Measurements from ENCODE around the gene SCAMP4.
"Not testable (repeated sequence)": the region's sequence is repeated elsewhere in the genome, so short reads cannot be mapped to it uniquely, and the experiment has no call there.

SCAMP4 gene

DNA sequence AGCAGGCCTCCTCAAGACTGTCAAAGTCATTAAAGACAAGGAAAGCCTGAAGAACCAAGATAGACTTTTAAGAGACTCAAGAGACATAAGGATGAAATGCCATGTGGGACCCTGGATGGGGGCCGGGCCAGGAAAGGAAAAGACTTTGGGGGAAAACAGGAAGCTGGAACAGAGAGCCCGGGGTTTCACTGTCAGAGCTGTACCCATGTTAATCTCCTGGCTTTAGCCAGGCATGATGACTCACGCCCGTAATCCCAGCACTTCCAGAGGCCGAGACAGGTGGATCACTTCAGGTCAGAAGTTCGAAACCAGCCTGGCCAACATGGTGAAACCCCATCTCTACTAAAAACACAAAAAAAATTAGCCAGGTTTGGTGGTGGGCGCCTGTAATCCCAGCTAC is 36.2 kb upstream of the SCAMP4 start:
- H3K4me3 ChIP-seq (ENCODE audit: low read depth, low read length): no peak overlapping the region
- DNase-seq (ENCODE audit: low read depth): no peak
- in situ Hi-C loops (cut with HindIII; ENCODE audit: low sequenced_read_pairs): no loop called here
- TF ChIP-seq, protein P1, sequence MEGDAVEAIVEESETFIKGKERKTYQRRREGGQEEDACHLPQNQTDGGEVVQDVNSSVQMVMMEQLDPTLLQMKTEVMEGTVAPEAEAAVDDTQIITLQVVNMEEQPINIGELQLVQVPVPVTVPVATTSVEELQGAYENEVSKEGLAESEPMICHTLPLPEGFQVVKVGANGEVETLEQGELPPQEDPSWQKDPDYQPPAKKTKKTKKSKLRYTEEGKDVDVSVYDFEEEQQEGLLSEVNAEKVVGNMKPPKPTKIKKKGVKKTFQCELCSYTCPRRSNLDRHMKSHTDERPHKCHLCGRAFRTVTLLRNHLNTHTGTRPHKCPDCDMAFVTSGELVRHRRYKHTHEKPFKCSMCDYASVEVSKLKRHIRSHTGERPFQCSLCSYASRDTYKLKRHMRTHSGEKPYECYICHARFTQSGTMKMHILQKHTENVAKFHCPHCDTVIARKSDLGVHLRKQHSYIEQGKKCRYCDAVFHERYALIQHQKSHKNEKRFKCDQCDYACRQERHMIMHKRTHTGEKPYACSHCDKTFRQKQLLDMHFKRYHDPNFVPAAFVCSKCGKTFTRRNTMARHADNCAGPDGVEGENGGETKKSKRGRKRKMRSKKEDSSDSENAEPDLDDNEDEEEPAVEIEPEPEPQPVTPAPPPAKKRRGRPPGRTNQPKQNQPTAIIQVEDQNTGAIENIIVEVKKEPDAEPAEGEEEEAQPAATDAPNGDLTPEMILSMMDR (IDR thresholded peaks at IDR 0.05; ENCODE audit: low read depth, low read length, missing control alignments): no peak

DNA sequence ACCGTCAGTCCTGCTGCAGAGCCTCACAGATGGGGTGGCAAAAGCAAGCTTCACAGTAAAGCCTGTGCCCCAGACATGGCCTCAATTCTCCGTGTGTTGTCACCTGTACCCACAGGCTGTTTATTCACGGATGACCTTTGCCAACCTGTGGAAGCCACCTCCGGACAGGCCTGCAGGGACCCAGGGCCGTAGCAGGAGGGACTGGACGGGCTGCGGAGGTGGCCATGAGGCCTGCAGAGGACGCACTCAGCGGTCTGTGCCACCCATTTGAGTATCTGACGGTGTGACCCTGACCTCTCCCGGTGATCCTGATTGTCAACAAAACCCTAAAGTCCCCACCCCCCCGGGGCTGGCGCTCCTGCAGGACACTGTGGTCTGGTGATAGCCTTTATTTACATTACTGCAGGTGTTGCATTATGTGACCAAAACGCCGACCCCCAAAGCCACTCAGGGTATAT is 34.0 kb upstream of the SCAMP4 start:
- TF ChIP-seq, protein P1 (IDR thresholded peaks at IDR 0.05; ENCODE audit: low read depth, low read length, missing control alignments): no peak
- no peak for DNase-seq (ENCODE audit: low read depth)
- no peak overlapping the region for H3K4me3 ChIP-seq (ENCODE audit: low read depth, low read length)
- in situ Hi-C loops (cut with HindIII; ENCODE audit: low sequenced_read_pairs): loop anchor here (10.0 kb wide), 1 partner anchor 124 kb away; no protein-coding TSS in a partner anchor

DNA sequence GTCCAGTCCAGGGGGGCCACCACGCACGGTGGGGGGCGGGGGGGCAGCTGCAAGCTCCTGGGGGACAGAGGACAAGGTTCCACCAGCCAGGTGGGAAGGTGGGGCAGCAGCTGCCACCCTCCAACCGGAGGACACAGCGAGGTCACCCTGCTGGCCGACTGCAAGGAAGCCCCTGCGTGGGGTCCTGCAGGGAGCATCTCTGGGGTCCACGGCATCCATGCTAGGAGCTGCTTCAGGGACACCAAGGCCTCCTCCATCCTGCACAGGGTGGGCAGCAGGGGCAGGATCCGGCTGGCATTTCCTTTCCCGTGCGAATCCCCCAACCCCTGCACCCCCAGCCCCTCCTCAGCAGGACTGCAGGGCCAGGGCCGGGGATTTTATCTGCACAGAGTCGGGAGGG is 33.6 kb upstream of the SCAMP4 start:
- TF ChIP-seq, protein P1 (IDR thresholded peaks at IDR 0.05; ENCODE audit: low read depth, low read length, missing control alignments): no peak
- no peak overlapping the region for H3K4me3 ChIP-seq (ENCODE audit: low read depth, low read length)
- no peak for DNase-seq (ENCODE audit: low read depth)
- in situ Hi-C loops (cut with HindIII; ENCODE audit: low sequenced_read_pairs): loop anchor here (10.0 kb wide), 1 partner anchor 123 kb away; no protein-coding TSS in a partner anchor

DNA sequence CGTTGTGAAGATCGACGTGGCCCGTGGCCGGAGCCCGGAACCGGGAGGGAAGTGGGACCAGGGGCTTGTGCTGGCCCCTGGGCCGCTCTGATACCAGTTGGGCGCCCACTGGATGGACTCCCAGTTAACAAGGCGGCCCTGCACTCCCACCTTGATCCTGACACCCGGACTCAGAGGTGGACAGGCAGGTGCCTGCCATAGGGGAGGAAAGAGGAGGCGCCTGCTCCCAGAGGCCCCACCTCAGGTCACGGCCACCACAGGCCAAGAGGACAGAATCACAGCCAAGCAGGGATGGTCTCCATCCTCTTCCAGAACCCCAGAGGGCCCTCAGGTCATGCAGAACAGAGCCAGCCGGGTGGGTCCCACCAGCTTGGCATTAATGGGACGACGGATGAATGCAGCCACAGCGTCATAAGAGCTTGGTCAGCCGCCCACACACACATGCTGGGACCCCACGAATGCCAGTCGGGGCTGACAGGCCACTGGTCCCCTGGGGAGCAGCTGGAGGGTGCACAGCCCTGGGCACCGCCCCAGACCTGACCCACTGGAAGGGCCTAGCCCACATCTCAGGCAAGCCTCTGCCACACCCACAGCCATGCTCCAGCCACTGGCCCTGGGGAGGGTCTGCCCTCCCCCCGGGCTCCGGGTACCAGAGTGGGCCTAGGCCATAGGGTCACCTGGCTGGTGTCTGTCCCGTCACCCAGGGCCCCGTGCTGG is 32.2 kb upstream of the SCAMP4 start:
- in situ Hi-C loops (cut with HindIII; ENCODE audit: low sequenced_read_pairs): loop anchor here (10.0 kb wide), 1 partner anchor 122 kb away; no protein-coding TSS in a partner anchor
- H3K4me3 ChIP-seq (ENCODE audit: low read depth, low read length): peak overlapping the region; percentile 0
- no peak for DNase-seq (ENCODE audit: low read depth)
- TF ChIP-seq, protein P1 (IDR thresholded peaks at IDR 0.05; ENCODE audit: low read depth, low read length, missing control alignments): no peak

DNA sequence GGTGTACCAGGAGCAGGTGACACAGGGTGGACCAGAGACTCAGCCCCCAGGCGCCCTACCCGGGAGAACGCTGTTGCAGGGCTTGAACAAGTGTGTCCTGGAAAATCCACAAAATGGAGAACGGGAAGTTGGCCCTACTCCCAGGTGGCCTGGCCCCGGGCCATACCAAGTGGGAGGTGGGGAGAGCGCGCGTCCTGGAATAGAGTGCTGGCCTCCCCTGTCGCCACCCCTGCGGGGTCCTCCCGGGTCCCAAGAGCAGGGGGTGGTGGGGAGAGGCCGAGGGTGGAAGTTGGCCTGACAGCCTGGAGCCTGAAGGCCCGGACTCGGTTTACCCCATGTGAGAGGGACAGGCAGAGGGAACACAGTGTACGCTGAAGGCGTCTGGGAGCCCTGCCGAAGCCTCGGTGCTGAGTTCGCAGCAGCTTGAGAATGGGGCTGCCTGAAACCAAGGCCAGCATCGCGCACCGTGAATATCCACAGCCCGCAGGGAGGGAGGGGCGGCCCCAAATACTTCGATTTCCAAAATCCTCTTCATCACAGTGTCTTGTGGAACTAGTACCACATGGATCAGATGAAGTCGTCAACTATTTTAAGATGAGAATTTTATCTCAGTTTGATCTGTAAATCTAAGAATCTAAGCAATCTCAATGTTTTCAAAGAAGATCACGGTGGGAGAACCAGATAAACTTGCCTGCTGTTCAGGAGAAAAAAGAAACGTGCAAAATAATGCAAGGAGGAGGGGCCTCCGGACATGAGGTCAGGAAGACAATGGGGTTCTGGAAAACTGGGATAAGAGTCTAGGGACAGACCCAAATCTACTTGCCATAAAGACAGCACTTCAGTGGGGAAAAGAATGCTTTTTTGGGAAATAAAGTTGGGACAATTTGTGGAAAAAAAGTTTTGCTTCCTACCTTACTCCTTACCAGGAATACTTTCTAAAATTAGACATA is 31.4 kb upstream of the SCAMP4 start:
- TF ChIP-seq, protein P1 (IDR thresholded peaks at IDR 0.05; ENCODE audit: low read depth, low read length, missing control alignments): no peak
- in situ Hi-C loops (cut with HindIII; ENCODE audit: low sequenced_read_pairs): loop anchor here (10.0 kb wide), 1 partner anchor 121 kb away; no protein-coding TSS in a partner anchor
- peak overlapping the region; percentile 2 for H3K4me3 ChIP-seq (ENCODE audit: low read depth, low read length)
- DNase-seq (ENCODE audit: low read depth): no peak

DNA sequence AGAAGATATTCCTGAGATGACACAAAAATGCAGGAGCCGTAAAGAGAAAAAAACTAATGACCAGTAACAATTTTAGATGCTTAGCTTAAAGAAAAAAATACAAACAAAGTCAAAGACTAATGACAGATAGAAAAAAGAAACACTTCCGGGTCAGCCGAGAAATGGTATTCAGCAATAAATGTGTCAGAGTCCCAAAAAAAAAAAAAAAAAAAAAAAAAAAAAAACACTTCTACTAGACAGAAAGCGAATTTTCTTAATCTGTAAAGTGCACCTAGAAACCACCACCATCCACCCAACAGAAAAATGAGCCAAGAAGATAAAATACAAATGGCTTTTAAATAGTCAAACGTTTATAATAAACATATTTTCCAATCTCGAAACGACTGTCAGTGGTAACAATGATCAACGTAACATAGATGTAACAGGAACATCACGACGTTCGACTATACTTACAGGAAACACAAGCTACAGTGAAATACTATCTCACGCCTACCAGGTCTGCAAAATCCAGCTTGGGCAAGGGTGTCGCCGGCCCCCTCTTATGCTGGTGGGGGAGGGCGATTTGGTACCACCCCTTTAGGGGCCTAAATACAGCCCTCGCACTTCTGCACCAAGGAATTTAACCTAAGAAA is 30.5 kb upstream of the SCAMP4 start:
- peak overlapping the region; percentile 96 for H3K4me3 ChIP-seq (ENCODE audit: low read depth, low read length)
- no peak for DNase-seq (ENCODE audit: low read depth)
- TF ChIP-seq, protein P1 (IDR thresholded peaks at IDR 0.05; ENCODE audit: low read depth, low read length, missing control alignments): no peak
- in situ Hi-C loops (cut with HindIII; ENCODE audit: low sequenced_read_pairs): loop anchor here (10.0 kb wide), 1 partner anchor 120 kb away; no protein-coding TSS in a partner anchor

DNA sequence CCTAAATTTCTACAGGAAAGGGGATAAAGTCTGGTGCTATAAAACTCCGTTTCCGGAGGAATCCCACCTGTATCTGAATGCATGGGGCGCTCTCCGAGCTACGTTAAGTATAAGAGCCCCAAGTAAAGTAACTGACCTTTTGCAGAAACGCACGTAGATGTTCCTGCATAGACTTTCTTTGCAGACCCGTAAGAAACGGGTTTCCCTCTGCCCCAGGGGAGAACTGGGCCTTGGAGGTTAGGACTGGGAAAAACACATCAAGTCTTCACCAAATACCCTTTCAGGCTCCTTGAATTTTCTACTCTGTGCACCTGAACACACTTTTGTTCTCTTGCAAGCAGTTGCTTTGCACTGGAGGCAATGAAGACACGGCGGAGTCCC is 29.9 kb upstream of the SCAMP4 start:
- not testable (repeated sequence) for DNase-seq (ENCODE audit: low read depth)
- H3K4me3 ChIP-seq (ENCODE audit: low read depth, low read length): peak overlapping the region; percentile 96
- in situ Hi-C loops (cut with HindIII; ENCODE audit: low sequenced_read_pairs): loop anchor here (10.0 kb wide), 1 partner anchor 120 kb away; no protein-coding TSS in a partner anchor

All from astrocyte of the cerebellum (primary cell).